HAP-1 (cell line): ENCODE measurements around the gene PRSS36.

Source experiments
- DNase-seq, 2 experiments: peaks; one replicate each; pipeline ENCODE4 v3.0.0-alpha.2; 2016 to 2020; ENCODE audit warnings: low spot score in 2 of 2
- H3K27me3 ChIP-seq: fragments of 250-450 bp; sonication (Bioruptor Pico); 2 replicates; pipeline ENCODE4 v1.5.1; 2020; ENCODE audit warnings: low read depth, mild to moderate bottlenecking, moderate library complexity
- H3K36me3 ChIP-seq: fragments of 250-450 bp; sonication (Bioruptor Pico); replicated peaks from 2 replicates; pipeline ENCODE4 v1.5.1; 2020; ENCODE audit warnings: mild to moderate bottlenecking
- H3K4me1 ChIP-seq: fragments of 250-450 bp; sonication (Bioruptor Pico); 2 replicates; pipeline ENCODE4 v1.5.1; 2020; ENCODE audit warnings: mild to moderate bottlenecking
- H3K4me3 ChIP-seq: fragments of 250-450 bp; sonication (Bioruptor Pico); 2 replicates; pipeline ENCODE4 v1.5.1; 2020; ENCODE audit warnings: mild to moderate bottlenecking, moderate library complexity
- H3K9me3 ChIP-seq: fragments of 250-450 bp; sonication (Bioruptor Pico); 2 replicates; pipeline ENCODE4 v1.5.1; 2020; ENCODE audit warnings: mild to moderate bottlenecking, moderate library complexity
- in situ Hi-C: fragments of 300-500 bp; cut with MboI; formaldehyde crosslinking; loops from 3 replicates; pipeline ENCODE4 v1.14.3; 2020; ENCODE audit warnings: low sequenced_read_pairs, inconsistent platforms, mixed read lengths

The PRSS36 gene

DNA sequence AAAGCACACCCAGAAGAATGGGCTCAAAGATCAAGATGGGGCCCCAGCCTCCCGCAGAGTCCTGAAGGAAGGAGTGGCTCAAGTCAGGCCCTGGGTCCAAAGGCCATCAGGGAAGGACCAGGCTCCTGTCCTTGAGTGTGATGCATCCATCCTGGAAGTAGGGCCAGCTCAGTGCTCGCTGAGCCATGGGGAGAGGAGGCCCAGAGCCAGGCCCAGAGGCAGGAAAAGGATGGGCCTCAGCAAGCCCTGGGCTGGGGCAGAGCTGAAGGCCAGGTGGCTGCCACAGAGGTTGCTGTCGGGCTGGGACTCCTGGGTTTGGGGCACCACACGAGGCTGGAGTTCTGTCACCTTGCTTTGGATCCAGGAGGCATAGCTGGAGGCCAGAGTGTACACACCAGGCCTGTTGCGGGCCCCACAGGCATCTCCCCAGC, 18.0 kb downstream of the PRSS36 start:
- no peak for DNase-seq
- no peaks in the 10 kb centered on the region for H3K27me3 ChIP-seq
- no peak overlapping the region for H3K4me3 ChIP-seq
- H3K36me3 ChIP-seq, result peaks cover 34% of the 10 kb centered on the region
- H3K4me1 ChIP-seq, result peaks cover 20% of the 10 kb centered on the region
- in situ Hi-C loops, result no loop called here
- no peaks in the 10 kb centered on the region for H3K9me3 ChIP-seq

DNA sequence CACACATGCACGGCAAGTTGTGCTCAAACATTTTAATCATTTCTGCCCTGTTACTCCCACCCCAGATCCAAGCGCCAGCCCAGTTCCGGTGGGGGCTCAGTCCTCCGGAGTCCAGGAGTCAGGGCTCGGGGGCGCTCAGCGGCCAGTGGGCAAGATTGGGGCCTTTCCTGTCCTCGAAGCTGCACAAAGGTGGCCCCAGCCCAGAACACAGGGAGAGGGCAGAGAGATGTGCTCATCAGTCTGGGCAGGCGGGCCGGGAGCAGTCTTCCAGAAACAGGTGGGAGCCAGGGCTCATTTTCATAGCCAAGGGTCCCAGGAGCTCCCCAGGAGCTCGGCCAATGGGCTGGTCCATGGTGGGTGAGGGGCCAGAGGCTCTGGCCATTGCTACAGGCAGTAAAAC, 18.4 kb downstream of the PRSS36 start:
- H3K27me3 ChIP-seq, result no peaks in the 10 kb centered on the region
- peaks cover 20% of the 10 kb centered on the region for H3K4me1 ChIP-seq
- peaks cover 34% of the 10 kb centered on the region for H3K36me3 ChIP-seq
- DNase-seq, result no peak
- no peak overlapping the region for H3K4me3 ChIP-seq
- in situ Hi-C loops, result no loop called here
- no peaks in the 10 kb centered on the region for H3K9me3 ChIP-seq

DNA sequence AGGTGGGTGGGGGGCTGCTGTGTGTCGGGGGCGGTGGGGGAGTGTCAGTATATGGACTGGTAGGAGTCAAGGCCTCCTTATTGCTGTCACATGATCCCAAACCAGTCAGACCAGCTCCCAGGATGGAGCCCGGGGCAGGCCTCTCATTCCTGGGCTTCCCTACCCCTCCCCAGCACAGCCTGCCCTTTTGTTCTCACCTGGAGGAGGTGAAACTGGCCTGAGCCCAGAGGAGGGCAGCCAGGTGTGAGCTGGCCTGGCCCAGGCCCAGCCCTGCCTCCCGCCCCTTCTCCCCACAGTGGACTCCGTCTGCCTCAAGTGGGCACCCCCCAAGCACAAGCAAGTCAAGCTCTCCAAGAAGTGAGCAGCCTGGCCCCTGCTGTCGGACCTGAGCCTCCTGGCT, 19.0 kb downstream of the PRSS36 start:
- Histone ChIP-seq H3K4me1 (peaks cover 20% of the 10 kb centered on the region), H3K36me3 (peaks cover 34% of the 10 kb centered on the region), H3K4me3 (no peak overlapping the region), H3K9me3 (no peaks in the 10 kb centered on the region), H3K27me3 (no peaks in the 10 kb centered on the region)
- in situ Hi-C loops, result no loop called here
- DNase-seq, result no peak

DNA sequence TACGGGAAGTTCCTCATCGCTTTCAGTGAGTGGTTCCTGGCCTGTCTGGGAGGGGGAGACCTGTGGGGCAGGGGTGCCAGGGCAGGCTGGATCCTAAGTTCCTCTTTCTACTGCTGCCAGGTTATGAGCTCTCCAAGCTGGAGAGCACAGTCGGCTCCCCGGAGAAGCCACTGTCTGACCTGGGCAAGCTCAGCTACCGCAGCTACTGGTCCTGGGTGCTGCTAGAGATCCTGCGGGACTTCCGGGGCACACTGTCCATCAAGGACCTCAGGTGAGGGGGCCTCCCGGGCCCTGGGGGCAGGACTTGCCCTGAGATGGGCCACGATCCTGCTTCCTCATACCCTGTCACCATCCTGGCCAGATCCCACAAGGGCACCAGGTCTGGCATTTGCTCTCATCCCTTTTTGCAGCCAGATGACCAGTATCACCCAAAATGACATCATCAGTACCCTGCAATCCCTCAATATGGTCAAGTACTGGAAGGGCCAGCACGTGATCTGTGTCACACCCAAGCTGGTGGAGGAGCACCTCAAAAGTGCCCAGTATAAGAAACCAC, 19.5 kb downstream of the PRSS36 start:
- H3K9me3 ChIP-seq, result no peaks in the 10 kb centered on the region
- peaks cover 20% of the 10 kb centered on the region for H3K4me1 ChIP-seq
- no peaks in the 10 kb centered on the region for H3K27me3 ChIP-seq
- H3K4me3 ChIP-seq, result no peak overlapping the region
- in situ Hi-C loops, result no loop called here
- peaks cover 34% of the 10 kb centered on the region for H3K36me3 ChIP-seq
- no peak for DNase-seq

DNA sequence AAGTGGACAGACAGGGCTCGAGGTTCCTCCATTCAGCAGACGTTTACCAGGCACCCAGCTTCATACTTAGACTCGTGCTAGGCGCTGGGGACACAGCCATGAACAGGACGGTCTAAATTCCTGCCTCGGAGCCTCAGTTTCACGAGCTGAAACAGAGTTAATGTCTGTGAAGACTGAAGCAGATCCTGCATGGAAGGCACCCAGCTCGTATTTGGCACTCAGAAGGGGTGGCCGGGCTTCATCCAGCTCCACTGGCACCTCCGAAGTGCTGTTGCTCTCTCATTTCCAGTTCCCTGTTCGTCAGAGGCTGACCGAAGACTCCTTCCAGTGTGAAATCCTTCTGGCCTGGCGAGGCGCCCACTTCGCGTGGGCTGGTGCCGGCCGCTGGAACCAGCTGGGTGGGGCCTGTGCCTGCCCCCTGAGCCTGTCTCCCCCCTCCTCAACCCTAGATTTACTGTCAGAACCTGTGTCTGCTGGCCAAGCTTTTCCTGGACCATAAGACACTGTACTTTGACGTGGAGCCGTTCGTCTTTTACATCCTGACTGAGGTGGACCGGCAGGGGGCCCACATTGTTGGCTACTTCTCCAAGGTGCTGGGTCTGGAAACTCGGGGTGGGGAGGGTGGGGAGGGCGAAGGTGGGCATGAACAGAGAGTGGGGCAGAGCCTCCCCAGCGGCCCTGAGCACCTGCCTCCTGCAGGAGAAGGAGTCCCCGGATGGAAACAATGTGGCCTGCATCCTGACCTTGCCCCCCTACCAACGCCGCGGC, 20.1 kb downstream of the PRSS36 start:
- peaks cover 34% of the 10 kb centered on the region for H3K36me3 ChIP-seq
- peaks cover 14% of the 10 kb centered on the region for H3K4me1 ChIP-seq
- H3K4me3 ChIP-seq, result no peak overlapping the region
- H3K27me3 ChIP-seq, result no peaks in the 10 kb centered on the region
- no peak for DNase-seq
- in situ Hi-C loops, result no loop called here
- H3K9me3 ChIP-seq, result no peaks in the 10 kb centered on the region

DNA sequence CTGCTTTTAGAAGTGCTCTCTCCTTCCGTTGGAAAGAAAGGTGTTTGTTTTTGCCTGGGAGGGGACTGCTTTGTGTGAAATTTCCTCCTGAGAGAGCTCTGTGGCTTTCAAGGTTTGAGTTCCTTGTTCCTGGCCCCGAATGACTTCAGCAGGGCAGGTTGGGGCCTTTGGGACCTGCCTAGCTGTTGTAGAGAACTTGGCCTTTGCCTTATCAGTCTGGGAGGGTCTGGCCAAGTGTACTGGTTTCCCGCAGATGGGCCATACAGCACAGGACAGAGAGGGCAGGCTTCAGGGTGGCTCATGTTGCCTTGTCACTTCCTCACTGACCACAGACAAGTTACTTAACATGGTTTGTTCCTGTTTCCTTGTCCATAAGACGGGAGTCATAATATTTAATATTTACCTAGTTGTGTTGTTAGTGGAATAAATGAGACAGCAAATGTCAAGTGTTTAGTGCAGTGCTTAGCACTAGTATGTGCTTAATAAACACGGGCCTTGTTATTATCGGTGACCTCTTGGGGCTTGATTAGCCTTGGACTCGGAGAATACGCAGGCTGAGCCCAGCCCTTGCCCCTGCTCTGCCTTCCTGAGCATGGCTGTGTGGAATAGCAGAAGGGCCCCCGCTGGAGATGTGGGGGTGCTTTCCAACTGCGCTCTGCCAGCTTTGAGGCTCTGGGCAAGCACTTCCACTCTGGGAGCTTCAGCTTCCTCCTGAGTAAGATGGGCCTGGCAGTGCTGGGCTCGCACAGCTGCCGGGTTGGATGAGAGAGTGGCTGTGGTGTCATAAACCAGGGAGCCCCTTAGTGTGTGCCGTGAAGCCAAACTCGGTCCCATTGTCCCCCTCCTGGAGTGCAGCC, 20.9 kb downstream of the PRSS36 start:
- in situ Hi-C loops, result no loop called here
- H3K27me3 ChIP-seq, result no peaks in the 10 kb centered on the region
- peaks cover 6% of the 10 kb centered on the region for H3K4me1 ChIP-seq
- H3K4me3 ChIP-seq, result no peak overlapping the region
- H3K9me3 ChIP-seq, result no peaks in the 10 kb centered on the region
- peaks cover 38% of the 10 kb centered on the region for H3K36me3 ChIP-seq
- DNase-seq, result no peak

DNA sequence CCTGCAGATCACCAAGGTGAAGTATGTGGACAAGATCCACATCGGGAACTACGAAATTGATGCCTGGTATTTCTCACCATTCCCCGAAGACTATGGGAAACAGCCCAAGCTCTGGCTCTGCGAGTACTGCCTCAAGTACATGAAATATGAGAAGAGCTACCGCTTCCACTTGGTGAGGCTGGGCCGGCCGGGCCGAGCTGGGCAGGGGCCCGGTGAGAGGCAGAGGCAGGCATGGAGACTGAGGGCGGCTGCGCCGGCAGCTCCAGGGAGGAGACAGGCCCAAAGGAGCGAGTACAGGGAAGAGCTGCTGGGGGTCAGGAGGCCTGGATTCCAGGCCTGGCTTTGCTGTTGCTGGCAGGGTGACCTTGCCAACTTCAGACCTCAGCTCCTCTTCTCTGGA, 22.7 kb downstream of the PRSS36 start:
- Histone ChIP-seq H3K9me3 (no peaks in the 10 kb centered on the region), H3K4me3 (no peak overlapping the region), H3K4me1 (no peaks in the 10 kb centered on the region), H3K36me3 (peaks cover 55% of the 10 kb centered on the region), H3K27me3 (no peaks in the 10 kb centered on the region)
- no peak for DNase-seq
- in situ Hi-C loops, result no loop called here

DNA sequence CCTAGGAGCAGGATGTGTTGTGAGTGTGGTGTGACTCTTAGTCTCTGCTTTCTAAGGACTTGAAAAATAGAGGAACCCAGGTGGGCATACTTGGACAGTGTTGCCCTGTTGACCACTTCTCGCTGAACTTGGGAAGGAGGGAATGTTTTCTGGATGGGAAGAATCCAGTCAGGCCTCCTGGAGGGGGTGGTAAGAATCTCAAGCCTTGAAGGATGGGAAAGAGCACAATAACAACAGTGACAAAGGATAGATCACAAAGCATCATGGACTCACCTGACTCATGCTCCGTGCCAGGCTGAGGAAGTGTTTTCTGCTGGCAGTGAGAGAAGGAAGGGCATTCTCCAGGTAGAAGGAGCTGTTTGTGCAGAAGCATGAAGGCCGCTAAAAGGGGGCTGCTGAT, 24.0 kb downstream of the PRSS36 start:
- in situ Hi-C loops, result no loop called here
- peaks cover 55% of the 10 kb centered on the region for H3K36me3 ChIP-seq
- no peaks in the 10 kb centered on the region for H3K27me3 ChIP-seq
- DNase-seq, result no peak
- H3K4me3 ChIP-seq, result no peak overlapping the region
- H3K4me1 ChIP-seq, result no peaks in the 10 kb centered on the region
- no peaks in the 10 kb centered on the region for H3K9me3 ChIP-seq

DNA sequence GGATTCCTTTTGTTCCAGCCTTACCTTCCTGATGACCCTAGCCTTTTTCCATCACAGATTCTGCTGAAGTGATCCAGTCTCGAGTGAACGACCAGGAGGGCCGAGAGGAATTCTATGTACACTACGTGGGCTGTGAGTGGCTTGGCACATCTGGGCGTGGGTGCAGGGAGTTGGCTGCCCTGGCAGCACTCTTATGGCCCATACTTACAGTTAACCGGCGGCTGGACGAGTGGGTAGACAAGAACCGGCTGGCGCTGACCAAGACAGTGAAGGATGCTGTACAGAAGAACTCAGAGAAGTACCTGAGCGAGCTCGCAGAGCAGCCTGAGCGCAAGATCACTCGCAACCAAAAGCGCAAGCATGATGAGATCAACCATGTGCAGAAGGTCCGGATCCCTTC, 29.7 kb downstream of the PRSS36 start:
- no peaks in the 10 kb centered on the region for H3K9me3 ChIP-seq
- H3K4me3 ChIP-seq, result no peak overlapping the region
- no peaks in the 10 kb centered on the region for H3K27me3 ChIP-seq
- H3K4me1 ChIP-seq, result peaks cover 4% of the 10 kb centered on the region
- H3K36me3 ChIP-seq, result peaks cover 45% of the 10 kb centered on the region
- in situ Hi-C loops, result no loop called here
- no peak for DNase-seq

DNA sequence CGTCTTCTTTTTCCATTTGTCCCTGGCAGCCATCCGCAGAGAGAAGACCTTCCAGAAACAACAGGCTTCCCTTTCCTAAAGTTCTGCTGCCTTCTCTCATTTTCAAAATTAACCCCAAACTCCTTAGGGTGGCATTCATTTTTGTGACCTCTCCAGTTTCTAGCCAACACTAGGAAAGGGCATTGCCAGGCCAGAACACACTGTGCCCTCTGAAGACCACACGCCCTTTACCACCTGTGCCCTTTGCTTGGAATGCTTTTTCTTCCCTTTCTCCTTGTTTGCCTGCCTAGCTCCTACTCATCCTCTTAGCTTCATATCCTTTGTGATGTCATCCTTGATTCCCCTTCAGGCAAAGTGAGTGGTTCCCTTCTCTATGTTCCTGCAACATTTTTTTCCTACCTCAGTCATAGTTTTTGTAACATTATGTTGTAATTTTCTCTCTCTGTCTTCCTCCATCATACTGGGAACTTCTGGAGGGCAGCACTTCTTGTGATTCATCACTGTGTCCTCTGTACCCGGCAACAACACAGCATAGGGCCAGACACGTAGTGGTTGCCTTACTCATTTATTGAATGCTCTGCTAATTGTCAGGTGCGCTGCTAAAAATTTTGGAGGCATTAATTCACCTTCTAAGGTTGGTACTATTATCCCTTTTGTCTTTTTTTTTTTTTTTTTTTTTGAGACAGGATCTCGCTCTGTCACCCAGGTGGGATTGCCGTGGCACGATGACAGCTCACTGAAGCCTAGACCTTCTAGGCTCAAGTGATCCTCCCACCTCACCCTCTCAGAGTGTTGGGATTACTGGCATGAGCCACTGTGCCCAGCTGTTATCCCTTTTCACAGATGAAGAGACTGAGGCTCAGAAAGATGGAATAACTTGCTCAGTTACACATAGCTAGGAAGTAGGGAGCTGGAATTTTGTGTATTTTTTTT, 31.4 kb downstream of the PRSS36 start:
- H3K4me3 ChIP-seq, result peak overlapping the region; percentile 64
- DNase-seq, result no peak
- H3K36me3 ChIP-seq, result peaks cover 37% of the 10 kb centered on the region
- H3K9me3 ChIP-seq, result no peaks in the 10 kb centered on the region
- in situ Hi-C loops, result no loop called here
- peaks cover 4% of the 10 kb centered on the region for H3K4me1 ChIP-seq
- no peaks in the 10 kb centered on the region for H3K27me3 ChIP-seq

DNA sequence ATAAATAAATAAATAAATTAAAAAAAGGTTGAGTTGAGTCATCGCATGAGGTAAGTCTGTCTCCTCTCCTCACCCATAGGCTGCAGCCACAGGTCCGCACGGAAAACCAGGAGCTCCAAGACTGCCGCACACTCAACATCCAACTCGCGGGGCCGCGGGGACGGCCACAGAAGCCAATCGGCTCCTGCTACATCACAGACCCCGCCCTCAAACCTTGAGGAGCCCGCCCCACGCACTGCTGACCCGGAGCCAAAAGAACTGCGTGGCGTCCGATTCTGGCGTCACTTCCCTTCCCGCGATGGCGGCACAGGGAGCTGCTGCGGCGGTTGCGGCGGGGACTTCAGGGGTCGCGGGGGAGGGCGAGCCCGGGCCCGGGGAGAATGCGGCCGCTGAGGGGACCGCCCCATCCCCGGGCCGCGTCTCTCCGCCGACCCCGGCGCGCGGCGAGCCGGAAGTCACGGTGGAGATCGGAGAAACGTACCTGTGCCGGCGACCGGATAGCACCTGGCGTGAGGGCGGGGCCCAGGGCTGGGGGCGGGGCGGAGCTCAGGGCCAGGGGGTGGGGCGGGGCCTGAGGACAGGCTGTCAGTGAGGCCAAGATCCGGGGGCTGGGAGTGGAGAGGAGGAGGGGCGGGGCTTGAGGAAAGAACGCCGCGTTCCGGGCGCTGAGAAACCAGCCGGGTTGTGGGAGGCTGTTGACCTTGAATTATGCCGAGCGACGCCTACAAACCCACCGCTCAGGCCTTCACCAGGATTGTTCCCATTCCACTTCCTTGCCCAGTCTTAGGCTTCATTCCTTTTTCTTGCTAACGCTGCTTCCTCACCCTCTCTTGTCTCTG, 32.3 kb downstream of the PRSS36 start, which contains the start of gene KAT8:
TSS of gene KAT8 (plus strand) at position 281 of the 839 bp plus-strand sequence. CDS start at position 299, 18 bp downstream.
- H3K9me3 ChIP-seq, result no peaks in the 10 kb centered on the region
- no peaks in the 10 kb centered on the region for H3K27me3 ChIP-seq
- in situ Hi-C loops, result no loop called here
- peak within 1 kb of the TSS; percentile 64 for H3K4me3 ChIP-seq
- peaks cover 4% of the 10 kb centered on the region for H3K4me1 ChIP-seq
- peak; percentile 98 to 99 for DNase-seq
- peaks cover 29% of the 10 kb centered on the region for H3K36me3 ChIP-seq

DNA sequence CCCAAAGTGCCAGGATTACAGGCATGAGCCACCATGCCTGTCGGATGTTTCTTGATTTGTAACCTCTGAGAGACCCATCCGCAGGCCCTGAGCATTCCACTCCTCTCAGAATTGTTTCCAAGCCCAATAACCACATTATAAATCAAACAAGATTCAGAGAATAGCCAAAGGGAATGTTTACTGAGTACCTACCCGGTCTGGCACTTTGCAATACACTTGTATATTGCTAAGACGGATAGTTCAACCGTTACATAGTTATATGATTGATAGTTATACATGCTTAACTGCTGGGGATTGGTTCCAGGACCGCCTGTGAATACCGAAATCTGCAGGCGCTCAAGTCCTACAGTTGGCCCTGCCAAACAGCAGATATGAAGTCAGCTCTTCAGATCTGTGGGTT, 35.4 kb downstream of the PRSS36 start:
- peaks cover 4% of the 10 kb centered on the region for H3K4me1 ChIP-seq
- no peak for DNase-seq
- H3K27me3 ChIP-seq, result no peaks in the 10 kb centered on the region
- no peaks in the 10 kb centered on the region for H3K9me3 ChIP-seq
- H3K4me3 ChIP-seq, result no peak overlapping the region
- in situ Hi-C loops, result no loop called here
- peaks cover 28% of the 10 kb centered on the region for H3K36me3 ChIP-seq
